Upper lobe of left lung (tissue), 4 donors: ENCODE results near the gene PTPRD.

Experiments
- POLR2A ChIP-seq, 4 donors: fragments of 450-650 bp; IDR thresholded peaks; one replicate each; pipeline ENCODE4 v1.5.1; 2016 to 2017; ENCODE audit warnings: antibody characterized with exemption in 4 of 4, mild to moderate bottlenecking in 2 of 4
- TF ChIP-seq, protein P1 (sequence below), 6 experiments: fragments of 450-650 bp in 4 of 6; fragments of 200-600 bp in 2 of 6; sonication (generic) in 2 of 6; IDR thresholded peaks; one replicate each; pipeline ENCODE4 v1.5.1; 2016 to 2019; ENCODE audit warnings: antibody characterized with exemption in 6 of 6

DNA sequence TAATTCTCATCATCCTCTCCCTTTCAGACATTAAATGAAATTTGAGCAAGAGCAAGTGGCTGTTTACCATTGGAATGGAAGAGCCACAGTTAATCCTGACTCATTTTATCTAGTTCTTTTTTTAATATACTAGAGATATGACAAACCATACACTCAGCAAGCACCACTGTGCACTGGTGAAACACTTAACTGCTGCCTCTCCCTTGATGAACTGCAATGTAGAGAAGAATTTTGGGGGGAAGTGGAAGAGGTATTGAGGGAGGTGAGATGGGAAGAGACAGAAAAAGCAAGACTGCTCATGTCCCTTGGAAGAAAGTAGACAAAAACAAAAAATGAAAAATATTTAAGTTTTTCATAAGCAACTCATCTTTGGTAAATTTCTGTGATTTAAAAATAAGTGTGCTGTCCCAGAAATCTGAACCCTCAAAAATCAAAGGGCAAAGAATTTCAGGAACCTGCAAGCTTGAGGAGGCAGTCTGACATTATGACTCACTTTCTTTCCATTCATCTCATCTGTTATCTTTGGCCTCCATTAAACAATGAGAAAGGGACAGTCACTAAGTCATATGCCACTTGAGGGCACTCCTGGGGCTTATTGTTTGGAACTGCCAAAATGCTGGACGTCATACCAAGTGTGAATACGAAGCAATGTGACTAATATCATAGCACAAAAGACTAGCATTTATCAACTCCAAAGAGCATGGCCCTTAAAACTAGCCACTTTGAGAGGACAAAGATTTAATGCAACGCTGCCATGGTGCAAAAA, 2246.5 kb downstream of the PTPRD start:
- TF ChIP-seq, protein P1, sequence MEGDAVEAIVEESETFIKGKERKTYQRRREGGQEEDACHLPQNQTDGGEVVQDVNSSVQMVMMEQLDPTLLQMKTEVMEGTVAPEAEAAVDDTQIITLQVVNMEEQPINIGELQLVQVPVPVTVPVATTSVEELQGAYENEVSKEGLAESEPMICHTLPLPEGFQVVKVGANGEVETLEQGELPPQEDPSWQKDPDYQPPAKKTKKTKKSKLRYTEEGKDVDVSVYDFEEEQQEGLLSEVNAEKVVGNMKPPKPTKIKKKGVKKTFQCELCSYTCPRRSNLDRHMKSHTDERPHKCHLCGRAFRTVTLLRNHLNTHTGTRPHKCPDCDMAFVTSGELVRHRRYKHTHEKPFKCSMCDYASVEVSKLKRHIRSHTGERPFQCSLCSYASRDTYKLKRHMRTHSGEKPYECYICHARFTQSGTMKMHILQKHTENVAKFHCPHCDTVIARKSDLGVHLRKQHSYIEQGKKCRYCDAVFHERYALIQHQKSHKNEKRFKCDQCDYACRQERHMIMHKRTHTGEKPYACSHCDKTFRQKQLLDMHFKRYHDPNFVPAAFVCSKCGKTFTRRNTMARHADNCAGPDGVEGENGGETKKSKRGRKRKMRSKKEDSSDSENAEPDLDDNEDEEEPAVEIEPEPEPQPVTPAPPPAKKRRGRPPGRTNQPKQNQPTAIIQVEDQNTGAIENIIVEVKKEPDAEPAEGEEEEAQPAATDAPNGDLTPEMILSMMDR (IDR thresholded peaks at IDR 0.05): no peak
- no peak for TF ChIP-seq POLR2A (IDR thresholded peaks at IDR 0.05)
